ENCODE results near the gene FAM13C. TPM values are rescaled to one million over a fixed set of nuclear protein-coding genes. Genes with fewer than 3 reads are reported as not detected.

The FAM13C gene
- total RNA-seq, 1 experiment from 2014 or later, result 0.07 TPM

- peaks cover 55% of the 10 kb centered on the region for H3K27me3 ChIP-seq (ENCODE audit: low read length)
- no peak for TF ChIP-seq CTCF (conservative IDR thresholded peaks at IDR 0.05; ENCODE audit: low read depth, low read length)
- TF ChIP-seq EZH2 (IDR thresholded peaks at IDR 0.05; ENCODE audit: low read length, unreplicated experiment), result no peak
- no peak for TF ChIP-seq EZH2phosphoT487 (IDR thresholded peaks at IDR 0.05; ENCODE audit: borderline replicate concordance, low read length)
- H3K4me1 ChIP-seq (ENCODE audit: insufficient read depth, low read length), result no peaks in the 10 kb centered on the region
- H4K20me1 ChIP-seq (ENCODE audit: low read length), result no peaks in the 10 kb centered on the region
- H3K27ac ChIP-seq (ENCODE audit: low read length), result no peak overlapping the region
- H3K9ac ChIP-seq (ENCODE audit: low read length), result no peak overlapping the region
- H3K9me3 ChIP-seq (ENCODE audit: low read length), result no peaks in the 10 kb centered on the region
- no peak overlapping the region for H3K4me3 ChIP-seq (ENCODE audit: low read length)
- no TSS peak for BruUV-seq (replicated peaks)
- no peaks in the 10 kb centered on the region for H3F3A ChIP-seq (ENCODE audit: low read length, unreplicated experiment)
- no peak overlapping the region for H3K4me2 ChIP-seq (ENCODE audit: low read length)
- 0 out of 2 replicates have a peak, but pooled peaks cover 3% of the 10 kb centered on the region for H3K9me2 ChIP-seq (replicated peaks; ENCODE audit: low read length)
- DNase-seq (no peak), ATAC-seq (no peak)
- intact Hi-C loops (cut with micrococcal nuclease), result no loop called here
- no peak overlapping the region for H2AFZ ChIP-seq (ENCODE audit: low read length)
- no peaks in the 10 kb centered on the region for H3K79me2 ChIP-seq (ENCODE audit: low read length)
- POLR2A ChIA-PET (ENCODE audit: unreplicated experiment), result no interaction called here
- no peaks in the 10 kb centered on the region for H3K36me3 ChIP-seq (ENCODE audit: low read depth, low read length)
- CTCF ChIA-PET, result no interaction called here
These were observed 96.0 kb downstream of the FAM13C start for GRCh38 chr10:59266321-59266720.

GRCh38 chr10:59265141-59265540, 97.2 kb downstream of the FAM13C start:
- Histone ChIP-seq H3K36me3 (ENCODE audit: low read depth, low read length) (no peaks in the 10 kb centered on the region), H3K9me2 (replicated peaks; ENCODE audit: low read length) (0 out of 2 replicates have a peak, but pooled peaks cover 3% of the 10 kb centered on the region), H3K27me3 (ENCODE audit: low read length) (peaks cover 44% of the 10 kb centered on the region), H3F3A (ENCODE audit: low read length, unreplicated experiment) (no peaks in the 10 kb centered on the region), H3K9ac (ENCODE audit: low read length) (no peak overlapping the region), H3K27ac (ENCODE audit: low read length) (no peak overlapping the region), H3K9me3 (ENCODE audit: low read length) (no peaks in the 10 kb centered on the region), H3K4me1 (ENCODE audit: insufficient read depth, low read length) (no peaks in the 10 kb centered on the region), H3K4me3 (ENCODE audit: low read length) (no peak overlapping the region), H4K20me1 (ENCODE audit: low read length) (no peaks in the 10 kb centered on the region), H3K4me2 (ENCODE audit: low read length) (no peak overlapping the region), H2AFZ (ENCODE audit: low read length) (no peak overlapping the region), H3K79me2 (ENCODE audit: low read length) (no peaks in the 10 kb centered on the region)
- ChIA-PET POLR2A (ENCODE audit: unreplicated experiment) (no interaction called here), CTCF (no interaction called here)
- ATAC-seq (no peak), DNase-seq (no peak)
- TF ChIP-seq EZH2 (IDR thresholded peaks at IDR 0.05; ENCODE audit: low read length, unreplicated experiment), result no peak
- intact Hi-C loops (cut with micrococcal nuclease), result no loop called here
- BruUV-seq (replicated peaks), result no TSS peak

- no peaks in the 10 kb centered on the region for H3K9me3 ChIP-seq (ENCODE audit: low read length)
- no peak overlapping the region for H2AFZ ChIP-seq (ENCODE audit: low read length)
- no peaks in the 10 kb centered on the region for H3K36me3 ChIP-seq (ENCODE audit: low read depth, low read length)
- no peak overlapping the region for H3K4me2 ChIP-seq (ENCODE audit: low read length)
- ChIA-PET POLR2A (ENCODE audit: unreplicated experiment) (no interaction called here), CTCF (no interaction called here)
- no peaks in the 10 kb centered on the region for H4K20me1 ChIP-seq (ENCODE audit: low read length)
- BruUV-seq (replicated peaks), result no TSS peak
- no peak overlapping the region for H3K9ac ChIP-seq (ENCODE audit: low read length)
- ATAC-seq, result no peak
- intact Hi-C loops (cut with micrococcal nuclease), result no loop called here
- H3K27ac ChIP-seq (ENCODE audit: low read length), result no peak overlapping the region
- H3K4me1 ChIP-seq (ENCODE audit: insufficient read depth, low read length), result no peaks in the 10 kb centered on the region
- no peaks in the 10 kb centered on the region for H3K79me2 ChIP-seq (ENCODE audit: low read length)
- H3F3A ChIP-seq (ENCODE audit: low read length, unreplicated experiment), result no peaks in the 10 kb centered on the region
- H3K4me3 ChIP-seq (ENCODE audit: low read length), result no peak overlapping the region
- peaks cover 40% of the 10 kb centered on the region for H3K27me3 ChIP-seq (ENCODE audit: low read length)
- no peak for TF ChIP-seq CTCF (conservative IDR thresholded peaks at IDR 0.05; ENCODE audit: low read depth, low read length)
- TF ChIP-seq EZH2phosphoT487 (IDR thresholded peaks at IDR 0.05; ENCODE audit: borderline replicate concordance, low read length), result no peak
- TF ChIP-seq EZH2 (IDR thresholded peaks at IDR 0.05; ENCODE audit: low read length, unreplicated experiment), result no peak
- no peaks in the 10 kb centered on the region for H3K9me2 ChIP-seq (replicated peaks; ENCODE audit: low read length)
- no peak for DNase-seq
These were observed 103.5 kb downstream of the FAM13C start for GRCh38 chr10:59258890-59259289.

Data from PC-3 (cell line).